GM19240 (cell line): ENCODE measurements around the gene HSD17B3.
"Not testable (repeated sequence)": the region's sequence is repeated elsewhere in the genome, so short reads cannot be mapped to it uniquely, and the experiment has no call there.

Source experiments
- DNase-seq: peaks from one replicate; pipeline ENCODE4 v3.0.0; 2011; ENCODE audit warnings: low spot score; ENCODE audit not compliant: insufficient read length

The HSD17B3 gene

DNA sequence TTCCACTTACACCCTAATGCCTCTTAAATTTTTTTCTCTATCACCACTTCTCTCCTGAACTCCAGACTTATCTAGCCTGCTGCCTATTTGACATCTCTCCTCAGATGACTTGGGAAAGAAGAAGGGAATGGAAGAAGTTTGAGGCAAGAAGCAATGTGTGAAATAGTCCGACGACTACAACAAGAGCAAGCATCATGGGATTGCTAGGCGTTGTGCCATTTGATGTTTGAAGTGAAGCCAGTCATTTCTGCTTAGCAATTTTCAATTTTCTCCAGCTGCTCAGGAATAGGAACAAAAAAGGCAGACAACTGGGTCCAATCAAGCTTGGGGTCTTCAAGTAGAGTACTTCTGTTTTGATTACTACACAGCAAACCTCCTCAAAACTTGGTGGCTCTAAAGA, 106.4 kb downstream of the HSD17B3 start:
- no peak for DNase-seq

- no peak for DNase-seq
Observed at GRCh38 chr9:96193236-96193755, 108.7 kb downstream of the HSD17B3 start.

- DNase-seq: no peak
Observed at GRCh38 chr9:96192710-96193109, 109.3 kb downstream of the HSD17B3 start.

- no peak for DNase-seq
Observed at GRCh38 chr9:96189995-96190394, 112.0 kb downstream of the HSD17B3 start.

GRCh38 chr9:96189581-96189980, 112.4 kb downstream of the HSD17B3 start:
- not testable (repeated sequence) for DNase-seq

DNA sequence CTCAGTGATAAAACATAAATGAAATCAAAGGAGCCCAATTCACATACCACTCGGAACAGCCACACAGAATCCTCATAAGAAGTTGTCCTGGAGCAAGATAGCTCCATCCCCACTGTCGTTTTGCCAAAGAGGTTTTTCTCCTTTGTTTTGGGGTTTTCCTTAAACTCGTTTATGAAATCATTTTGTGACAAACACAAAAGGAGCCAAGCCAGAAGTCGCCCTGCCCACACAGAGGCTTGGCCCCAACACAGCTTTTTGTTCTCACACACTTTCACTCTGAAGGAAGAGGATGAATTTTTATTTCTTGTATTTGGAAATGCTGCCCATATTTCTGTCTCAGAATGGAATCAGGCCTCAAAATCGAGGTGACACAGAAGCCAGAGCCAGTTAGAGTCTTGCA, 113.4 kb downstream of the HSD17B3 start:
- DNase-seq: no peak

- no peak for DNase-seq
Observed at GRCh38 chr9:96187151-96187555, 114.8 kb downstream of the HSD17B3 start.

DNA sequence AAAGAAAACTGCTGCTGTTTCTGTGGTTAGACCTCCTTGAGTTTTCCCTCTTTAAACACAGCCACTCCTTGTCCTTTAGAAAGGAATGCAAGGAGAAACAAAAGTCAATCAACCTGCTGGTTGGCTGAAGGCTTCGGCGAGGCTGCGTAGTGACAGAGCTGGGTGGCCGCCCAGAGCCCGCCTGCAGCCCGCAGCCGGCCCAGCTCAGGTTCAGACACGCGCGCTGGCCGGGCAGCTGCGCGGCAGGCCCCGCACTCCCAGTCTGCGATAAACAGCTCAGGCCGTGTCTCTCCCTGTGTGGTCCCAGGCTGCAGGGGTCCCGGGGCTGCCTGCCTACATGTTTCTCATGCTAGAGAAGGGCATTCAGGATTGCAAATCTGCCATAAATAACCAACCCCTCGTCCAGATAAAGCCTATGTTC, 115.4 kb downstream of the HSD17B3 start:
- no peak for DNase-seq

DNA sequence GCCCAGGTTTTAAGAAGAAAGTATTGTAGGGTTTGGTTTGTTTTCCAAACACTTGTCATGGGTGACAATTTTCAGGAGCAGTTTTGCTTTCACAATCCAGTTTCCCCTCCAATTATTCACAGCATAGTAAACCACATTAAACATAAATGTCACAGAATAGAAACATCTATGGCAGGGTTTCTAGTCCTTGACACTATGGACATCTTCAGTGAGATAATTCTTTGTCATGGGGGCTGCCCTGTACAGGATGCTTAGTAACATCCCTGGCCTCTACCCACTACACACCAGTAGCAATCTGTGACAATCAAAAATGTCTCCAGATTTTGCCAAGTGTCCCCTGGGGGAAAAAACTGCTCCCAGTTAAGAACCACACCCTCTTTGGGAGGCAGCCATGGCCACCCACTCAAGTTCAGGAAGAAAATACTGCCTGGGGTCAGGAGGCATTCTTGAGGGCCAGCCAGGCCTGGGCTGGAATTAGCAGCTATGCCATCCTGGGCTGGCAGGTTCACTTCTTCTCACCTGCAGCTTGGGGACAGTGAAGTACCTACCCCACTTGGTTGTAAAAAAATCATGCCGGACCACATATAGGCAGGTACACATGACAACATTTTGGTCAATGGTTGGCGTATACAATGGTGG, 116.3 kb downstream of the HSD17B3 start:
- no peak for DNase-seq
